ENCODE measurements around the gene MRPL43. TPM values are rescaled to one million over a fixed set of nuclear protein-coding genes. Genes with fewer than 3 reads are reported as not detected.

The MRPL43 gene
- total and polyA plus RNA-seq, 10 of the 15 experiments (the other 5 are each of a cell fraction or from before 2014, with no cell fraction given), result 16.6 to 108 (median 65.1) TPM

DNA sequence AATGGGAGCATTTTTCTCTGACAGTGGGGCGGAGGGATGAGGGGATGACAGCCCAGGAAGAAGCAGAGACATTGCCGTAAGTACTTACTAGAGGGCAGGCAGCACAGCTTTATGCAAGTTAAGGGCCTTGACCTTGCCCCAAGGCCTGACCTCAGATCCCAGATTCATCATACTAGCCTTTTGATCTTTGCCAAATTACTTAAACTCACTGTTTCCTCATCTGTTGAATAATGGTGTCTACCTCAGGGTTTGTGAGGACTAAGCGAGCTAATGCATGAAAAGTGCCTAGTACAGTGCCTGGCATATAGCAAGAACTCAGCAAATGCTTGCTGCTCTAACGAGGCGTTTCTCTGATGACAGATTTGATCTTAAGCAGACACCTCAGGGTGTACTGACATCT is 21.5 kb downstream of the MRPL43 start (continued):
- TF ChIP-seq, protein P1, sequence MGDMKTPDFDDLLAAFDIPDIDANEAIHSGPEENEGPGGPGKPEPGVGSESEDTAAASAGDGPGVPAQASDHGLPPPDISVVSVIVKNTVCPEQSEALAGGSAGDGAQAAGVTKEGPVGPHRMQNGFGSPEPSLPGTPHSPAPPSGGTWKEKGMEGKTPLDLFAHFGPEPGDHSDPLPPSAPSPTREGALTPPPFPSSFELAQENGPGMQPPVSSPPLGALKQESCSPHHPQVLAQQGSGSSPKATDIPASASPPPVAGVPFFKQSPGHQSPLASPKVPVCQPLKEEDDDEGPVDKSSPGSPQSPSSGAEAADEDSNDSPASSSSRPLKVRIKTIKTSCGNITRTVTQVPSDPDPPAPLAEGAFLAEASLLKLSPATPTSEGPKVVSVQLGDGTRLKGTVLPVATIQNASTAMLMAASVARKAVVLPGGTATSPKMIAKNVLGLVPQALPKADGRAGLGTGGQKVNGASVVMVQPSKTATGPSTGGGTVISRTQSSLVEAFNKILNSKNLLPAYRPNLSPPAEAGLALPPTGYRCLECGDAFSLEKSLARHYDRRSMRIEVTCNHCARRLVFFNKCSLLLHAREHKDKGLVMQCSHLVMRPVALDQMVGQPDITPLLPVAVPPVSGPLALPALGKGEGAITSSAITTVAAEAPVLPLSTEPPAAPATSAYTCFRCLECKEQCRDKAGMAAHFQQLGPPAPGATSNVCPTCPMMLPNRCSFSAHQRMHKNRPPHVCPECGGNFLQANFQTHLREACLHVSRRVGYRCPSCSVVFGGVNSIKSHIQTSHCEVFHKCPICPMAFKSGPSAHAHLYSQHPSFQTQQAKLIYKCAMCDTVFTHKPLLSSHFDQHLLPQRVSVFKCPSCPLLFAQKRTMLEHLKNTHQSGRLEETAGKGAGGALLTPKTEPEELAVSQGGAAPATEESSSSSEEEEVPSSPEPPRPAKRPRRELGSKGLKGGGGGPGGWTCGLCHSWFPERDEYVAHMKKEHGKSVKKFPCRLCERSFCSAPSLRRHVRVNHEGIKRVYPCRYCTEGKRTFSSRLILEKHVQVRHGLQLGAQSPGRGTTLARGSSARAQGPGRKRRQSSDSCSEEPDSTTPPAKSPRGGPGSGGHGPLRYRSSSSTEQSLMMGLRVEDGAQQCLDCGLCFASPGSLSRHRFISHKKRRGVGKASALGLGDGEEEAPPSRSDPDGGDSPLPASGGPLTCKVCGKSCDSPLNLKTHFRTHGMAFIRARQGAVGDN (IDR thresholded peaks at IDR 0.05), result no peak
- TF ChIP-seq FOXK2 (IDR thresholded peaks at IDR 0.05) (no peak), FOS (IDR thresholded peaks at IDR 0.05; ENCODE audit: borderline replicate concordance, extremely low read depth, insufficient read length) (no peak), POLR2AphosphoS5 (IDR thresholded peaks at IDR 0.05; ENCODE audit: low read length) (no peak), RELB (IDR thresholded peaks at IDR 0.05; ENCODE audit: low read depth) (no peak), DPF2 (IDR thresholded peaks at IDR 0.05) (no peak), PML (IDR thresholded peaks at IDR 0.05; ENCODE audit: low read length) (no peak), TBL1XR1 (IDR thresholded peaks at IDR 0.05; ENCODE audit: low read depth, low read length) (no peak), SUPT20H (IDR thresholded peaks at IDR 0.05; ENCODE audit: borderline replicate concordance, control insufficient read depth, low read depth, low read length) (no peak)

All from GM12878 (cell line).